RWPE1 (cell line): Measurements from ENCODE around the gene GAL.

ENCODE experiments used
- CTCF ChIA-PET: fragments of 350-600 bp; sonication (Branson Sonifier 250); formaldehyde crosslinking; extraction: SDS; loops from one replicate; lab custom pipeline; 2021; lab: Yijun Ruan, JAX
- POLR2A ChIA-PET: fragments of 400-600 bp; formaldehyde crosslinking; extraction: SDS; loops from one replicate; lab custom pipeline; 2020; ENCODE audit warnings: antibody characterized with exemption; ENCODE audit not compliant: low non-redundant PET; lab: Yijun Ruan, JAX
- DNase-seq: peaks from one replicate; pipeline ENCODE4 v3.0.0; 2012; ENCODE audit warnings: low spot score
- H3K27ac ChIP-seq: fragments of 450-650 bp; 2 replicates; pipeline ENCODE4 v1.5.1; 2017
- TF ChIP-seq, protein P1 (sequence below): fragments of 450-650 bp; conservative IDR thresholded peaks from 2 replicates; pipeline ENCODE4 v1.5.1; 2017; ENCODE audit warnings: low read depth, mild to moderate bottlenecking

Gene GAL

GRCh38 chr11:68715456-68716122, 31.2 kb downstream of the GAL start:
- CTCF ChIA-PET, result no interaction called here
- POLR2A ChIA-PET, result no interaction called here
- TF ChIP-seq, protein P1, sequence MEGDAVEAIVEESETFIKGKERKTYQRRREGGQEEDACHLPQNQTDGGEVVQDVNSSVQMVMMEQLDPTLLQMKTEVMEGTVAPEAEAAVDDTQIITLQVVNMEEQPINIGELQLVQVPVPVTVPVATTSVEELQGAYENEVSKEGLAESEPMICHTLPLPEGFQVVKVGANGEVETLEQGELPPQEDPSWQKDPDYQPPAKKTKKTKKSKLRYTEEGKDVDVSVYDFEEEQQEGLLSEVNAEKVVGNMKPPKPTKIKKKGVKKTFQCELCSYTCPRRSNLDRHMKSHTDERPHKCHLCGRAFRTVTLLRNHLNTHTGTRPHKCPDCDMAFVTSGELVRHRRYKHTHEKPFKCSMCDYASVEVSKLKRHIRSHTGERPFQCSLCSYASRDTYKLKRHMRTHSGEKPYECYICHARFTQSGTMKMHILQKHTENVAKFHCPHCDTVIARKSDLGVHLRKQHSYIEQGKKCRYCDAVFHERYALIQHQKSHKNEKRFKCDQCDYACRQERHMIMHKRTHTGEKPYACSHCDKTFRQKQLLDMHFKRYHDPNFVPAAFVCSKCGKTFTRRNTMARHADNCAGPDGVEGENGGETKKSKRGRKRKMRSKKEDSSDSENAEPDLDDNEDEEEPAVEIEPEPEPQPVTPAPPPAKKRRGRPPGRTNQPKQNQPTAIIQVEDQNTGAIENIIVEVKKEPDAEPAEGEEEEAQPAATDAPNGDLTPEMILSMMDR, result no peak
- DNase-seq, result no peak
- no peak overlapping the region for H3K27ac ChIP-seq

DNA sequence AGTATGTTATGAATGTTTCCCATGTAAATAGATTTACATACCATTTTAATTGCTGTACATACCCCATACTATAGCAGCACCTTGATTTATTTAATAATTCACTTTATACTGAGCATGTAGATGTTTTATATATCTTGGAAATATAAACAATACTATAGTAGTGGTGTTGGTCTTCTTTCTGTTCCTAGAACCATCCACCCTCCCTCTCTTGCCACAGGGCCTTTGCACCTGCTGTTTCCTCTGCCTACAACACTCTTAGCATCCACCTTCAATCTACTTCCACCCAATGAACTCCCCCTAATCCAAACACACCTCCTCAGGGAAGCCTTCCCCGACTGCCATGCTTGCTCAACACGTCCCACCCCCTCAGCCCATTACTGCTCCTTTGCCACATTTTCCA, 36.7 kb downstream of the GAL start:
- TF ChIP-seq, protein P1, result no peak
- no peak for DNase-seq

DNA sequence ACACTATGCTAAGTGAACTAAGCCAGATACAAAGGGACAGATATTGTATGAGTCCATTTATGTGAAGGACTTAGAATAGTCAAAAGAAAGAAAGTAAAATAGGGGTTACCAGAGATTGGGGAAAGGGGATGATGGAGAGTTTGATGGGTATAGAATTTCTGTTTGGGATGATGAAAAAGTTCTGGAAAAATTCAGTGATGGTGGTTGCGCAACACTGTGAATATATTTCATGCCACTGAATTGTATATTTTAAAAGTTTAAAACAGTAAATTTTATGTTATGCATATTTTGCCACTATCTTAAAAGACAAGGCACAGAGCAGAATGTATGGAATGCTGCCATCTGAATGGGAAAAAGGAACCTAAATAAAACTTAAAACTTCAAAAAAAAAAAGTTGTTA, 37.8 kb downstream of the GAL start:
- ChIA-PET POLR2A (no interaction called here), CTCF (no interaction called here)
- TF ChIP-seq, protein P1, result no peak
- no peak for DNase-seq
- no peak overlapping the region for H3K27ac ChIP-seq

More for the DNA sequence above, 36.7 kb downstream of the GAL start:
- CTCF ChIA-PET, result no interaction called here
- no peak overlapping the region for H3K27ac ChIP-seq
- POLR2A ChIA-PET, result no interaction called here

DNA sequence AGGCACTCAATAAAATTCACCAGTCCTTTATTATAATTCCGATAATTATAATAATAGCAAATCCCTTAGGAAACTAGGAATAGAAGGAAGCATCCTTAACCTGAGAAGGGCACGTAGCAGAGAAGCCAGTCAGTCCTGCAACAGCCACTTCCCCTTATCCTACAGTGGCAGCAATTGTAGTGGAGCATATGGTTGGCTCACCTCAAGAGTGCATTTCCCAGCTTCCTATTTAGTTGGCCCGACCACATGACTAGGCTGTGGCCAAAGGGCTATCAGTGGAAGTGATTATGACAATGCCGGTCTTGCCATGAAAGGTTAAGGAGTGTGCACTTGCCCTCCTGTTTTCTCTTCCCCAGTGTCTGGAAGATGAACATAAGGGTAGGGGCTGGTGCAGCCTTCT, 39.9 kb downstream of the GAL start:
- ChIA-PET CTCF (no interaction called here), POLR2A (no interaction called here)
- TF ChIP-seq, protein P1, result no peak
- H3K27ac ChIP-seq, result no peak overlapping the region
- no peak for DNase-seq

DNA sequence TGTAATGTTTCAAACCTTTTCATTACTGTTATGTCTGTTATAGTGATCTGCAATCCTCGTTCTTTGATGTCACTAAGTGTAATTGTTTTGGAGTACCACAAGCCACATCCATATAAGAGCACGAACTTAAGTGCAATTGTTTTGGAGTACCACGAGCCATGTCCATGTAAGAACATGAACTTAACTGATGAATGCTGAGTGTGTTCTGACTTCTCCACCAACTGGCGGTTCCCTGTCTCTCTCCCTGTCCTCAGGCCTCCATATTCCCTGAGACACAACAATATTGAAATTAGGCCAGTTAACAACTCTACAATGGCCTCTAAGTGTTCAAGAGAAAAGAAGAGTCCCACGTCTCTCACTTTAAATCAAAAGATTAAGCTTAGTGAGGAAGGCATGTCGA, 43.4 kb downstream of the GAL start:
- DNase-seq, result no peak
- TF ChIP-seq, protein P1, result no peak
- POLR2A ChIA-PET, result no interaction called here
- no peak overlapping the region for H3K27ac ChIP-seq
- CTCF ChIA-PET, result no interaction called here

GRCh38 chr11:68734111-68734510, 49.8 kb downstream of the GAL start:
- ChIA-PET CTCF (no interaction called here), POLR2A (no interaction called here)
- no peak overlapping the region for H3K27ac ChIP-seq
- no peak for DNase-seq
- TF ChIP-seq, protein P1, result no peak
